Trophoblast cell (in vitro differentiated cells and primary cell): ENCODE measurements around the gene CSTF3.
"Not testable (repeated sequence)": the region's sequence is repeated elsewhere in the genome, so short reads cannot be mapped to it uniquely, and the experiment has no call there.

Experiments
- DNase-seq, 2 donors: peaks; one replicate each; pipeline ENCODE4 v3.0.0-alpha.2; 2016
- H2AFZ ChIP-seq: 2 replicates; pipeline ENCODE4 v1.6.1; 2013; ENCODE audit warnings: low read length, moderate library complexity, mild to moderate bottlenecking; ENCODE audit not compliant: insufficient read depth, poor library complexity
- H2AK5ac ChIP-seq: 2 replicates; pipeline ENCODE4 v1.6.1; 2013; ENCODE audit warnings: mild to moderate bottlenecking, low read length
- H2BK120ac ChIP-seq: 2 replicates; pipeline ENCODE4 v1.6.1; 2013; ENCODE audit warnings: low read length, mild to moderate bottlenecking, moderate library complexity; ENCODE audit not compliant: insufficient read depth, poor library complexity
- H2BK12ac ChIP-seq: 2 replicates; pipeline ENCODE4 v1.6.1; 2013; ENCODE audit warnings: mild to moderate bottlenecking, low read length, moderate library complexity
- H2BK5ac ChIP-seq: 2 replicates; pipeline ENCODE4 v1.6.1; 2013; ENCODE audit warnings: low read length, low read depth, moderate library complexity, mild to moderate bottlenecking; ENCODE audit not compliant: poor library complexity
- H3K14ac ChIP-seq: 2 replicates; pipeline ENCODE4 v1.6.1; 2013; ENCODE audit warnings: mild to moderate bottlenecking, low read length
- H3K18ac ChIP-seq: 2 replicates; pipeline ENCODE4 v1.6.1; 2013; ENCODE audit warnings: mild to moderate bottlenecking, low read length
- H3K23ac ChIP-seq: 2 replicates; pipeline ENCODE4 v1.6.1; 2013; ENCODE audit warnings: low read length
- H3K27ac ChIP-seq: 2 replicates; pipeline ENCODE4 v1.5.1; 2013; ENCODE audit warnings: low read depth, mild to moderate bottlenecking, inconsistent platforms, low read length, moderate library complexity
- H3K27me3 ChIP-seq: 2 replicates; pipeline ENCODE4 v1.6.1; 2013; ENCODE audit warnings: inconsistent platforms, mild to moderate bottlenecking, low read length, moderate library complexity; ENCODE audit not compliant: insufficient read depth
- H3K36me3 ChIP-seq, 2 experiments: 1 replicate in 1 of 2; 2 replicates in 1 of 2; pipeline ENCODE4 v1.6.1; 2013; ENCODE audit warnings: low read length in 2 of 2, mild to moderate bottlenecking in 2 of 2, moderate library complexity in 1 of 2; ENCODE audit not compliant: insufficient read depth in 2 of 2, control insufficient read depth in 1 of 2
- H3K4ac ChIP-seq: 2 replicates; pipeline ENCODE4 v1.6.1; 2013; ENCODE audit warnings: low read depth, mild to moderate bottlenecking, low read length, moderate library complexity
- H3K4me1 ChIP-seq, 2 experiments: 1 replicate in 1 of 2; 2 replicates in 1 of 2; pipeline ENCODE4 v1.6.1; 2013; ENCODE audit warnings: low read length in 2 of 2, mild to moderate bottlenecking in 2 of 2, moderate library complexity in 1 of 2; ENCODE audit not compliant: insufficient read depth in 2 of 2, control insufficient read depth in 1 of 2
- H3K4me2 ChIP-seq: 2 replicates; pipeline ENCODE4 v1.6.1; 2013; ENCODE audit warnings: inconsistent platforms, mild to moderate bottlenecking, low read length, moderate library complexity
- H3K4me3 ChIP-seq: 2 replicates; pipeline ENCODE4 v1.5.1; 2013; ENCODE audit warnings: mild to moderate bottlenecking, low read depth, low read length, inconsistent platforms
- H3K79me1 ChIP-seq: one replicate; pipeline ENCODE4 v1.6.1; 2013; ENCODE audit warnings: low read length
- H3K79me2 ChIP-seq: 2 replicates; pipeline ENCODE4 v1.6.1; 2013; ENCODE audit warnings: low read length, mild to moderate bottlenecking; ENCODE audit not compliant: control insufficient read depth, insufficient read depth, poor library complexity
- H3K9ac ChIP-seq: 2 replicates; pipeline ENCODE4 v1.6.1; 2013; ENCODE audit warnings: mild to moderate bottlenecking, low read length
- H3K9me3 ChIP-seq: 2 replicates; pipeline ENCODE4 v1.6.1; 2013; ENCODE audit warnings: low read depth, mild to moderate bottlenecking, control low read depth, inconsistent platforms, low read length; ENCODE audit not compliant: insufficient read depth
- H4K12ac ChIP-seq: 2 replicates; pipeline ENCODE4 v1.6.1; 2013; ENCODE audit warnings: low read depth, mild to moderate bottlenecking, low read length, moderate library complexity
- H4K8ac ChIP-seq: 2 replicates; pipeline ENCODE4 v1.6.1; 2013; ENCODE audit warnings: low read depth, mild to moderate bottlenecking, low read length, moderate library complexity
- H4K91ac ChIP-seq: one replicate; pipeline ENCODE4 v1.6.1; 2013; ENCODE audit warnings: low read depth, mild to moderate bottlenecking, low read length, moderate library complexity
- WGBS: extraction: QIAGEN DNeasy Blood & Tissue Kit; methylation state at CpG from one replicate; pipeline ENCODE4 v1.1.7; 2013; ENCODE audit warnings: missing lambda C conversion rate; ENCODE audit not compliant: insufficient read length, insufficient coverage; ENCODE audit errors: extremely low coverage; 5-methylcytosine and 5-hydroxymethylcytosine counted together

Gene CSTF3

DNA sequence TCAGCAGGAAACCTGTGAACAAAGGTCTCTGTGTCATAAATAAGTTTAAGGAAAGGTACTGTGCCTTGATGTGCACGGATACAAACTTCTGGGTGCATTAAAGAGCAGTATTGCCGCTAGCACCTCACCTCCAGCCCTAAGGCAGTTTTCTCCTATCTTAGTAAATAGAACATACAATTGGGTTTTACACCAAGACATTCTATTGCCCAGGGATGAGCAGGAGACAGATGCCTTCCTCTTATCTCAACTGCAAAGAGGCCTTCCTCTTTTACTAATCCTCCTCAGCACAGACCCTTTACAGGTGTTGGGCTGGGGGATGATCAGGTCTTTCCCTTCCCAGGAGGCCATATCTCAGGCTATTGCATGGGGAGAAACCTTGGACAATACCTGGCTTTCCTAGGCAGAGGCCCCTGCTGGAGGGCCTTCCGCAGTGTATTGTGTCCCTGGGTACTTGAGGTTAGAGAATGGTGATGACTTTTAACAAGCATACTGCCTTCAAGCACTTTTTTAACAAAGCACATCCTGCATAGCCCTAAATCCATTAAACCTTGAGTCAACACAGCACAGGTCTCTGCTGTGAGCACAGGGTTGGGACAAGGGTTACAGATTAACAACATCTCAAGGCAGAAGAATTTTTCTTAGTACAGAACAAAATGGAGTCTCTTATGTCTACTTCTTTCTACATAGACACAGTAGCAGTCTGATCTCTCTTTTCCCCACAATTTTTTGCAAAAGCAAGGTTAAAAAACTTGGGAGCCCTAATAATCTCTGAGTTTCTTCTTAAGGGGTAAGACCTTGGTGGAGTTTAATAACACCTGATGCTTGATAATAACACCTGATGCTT lies 111.5 kb downstream of the CSTF3 start:
- not testable (repeated sequence) for H3K4ac ChIP-seq, H4K91ac ChIP-seq, H3K4me3 ChIP-seq, H2BK12ac ChIP-seq, H3K9me3 ChIP-seq, H3K14ac ChIP-seq, H3K27me3 ChIP-seq, DNase-seq, H4K8ac ChIP-seq, H3K18ac ChIP-seq, H3K79me2 ChIP-seq, H3K23ac ChIP-seq, H2BK120ac ChIP-seq, H2AFZ ChIP-seq, H3K27ac ChIP-seq, H3K79me1 ChIP-seq, H3K4me2 ChIP-seq, H3K4me1 ChIP-seq, H2BK5ac ChIP-seq, H4K12ac ChIP-seq, H2AK5ac ChIP-seq, H3K36me3 ChIP-seq, H3K9ac ChIP-seq
- whole genome bisulfite sequencing = no CpG with 5 or more reads among the region's 3 CpGs

DNA sequence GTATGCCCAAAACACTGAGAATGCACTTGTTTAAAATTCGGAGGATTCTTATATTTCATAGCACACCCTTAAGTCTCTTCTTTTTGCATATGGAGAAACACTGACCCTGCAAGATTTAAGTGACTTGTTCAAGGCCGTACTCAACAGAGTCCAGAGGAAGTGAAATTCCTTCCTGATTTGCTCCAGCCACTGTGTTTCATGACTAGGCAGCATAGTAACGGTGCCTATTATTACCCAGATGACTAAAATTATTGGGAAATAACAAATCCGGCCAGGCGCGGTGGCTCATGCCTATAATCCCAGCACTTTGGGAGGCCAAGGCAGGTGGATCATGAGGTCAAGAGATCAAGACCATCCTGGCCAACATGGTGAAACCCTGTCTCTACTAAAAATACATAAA lies 112.6 kb downstream of the CSTF3 start:
- H3K27me3 ChIP-seq, H3K79me1 ChIP-seq, H2BK5ac ChIP-seq, H3K9ac ChIP-seq, H3K4me3 ChIP-seq, H2BK120ac ChIP-seq, H4K91ac ChIP-seq, H2AK5ac ChIP-seq, H4K12ac ChIP-seq, H3K36me3 ChIP-seq, H3K23ac ChIP-seq, H3K4ac ChIP-seq, H3K4me2 ChIP-seq, H3K18ac ChIP-seq, H3K14ac ChIP-seq, H2BK12ac ChIP-seq, H3K27ac ChIP-seq, H3K9me3 ChIP-seq, H4K8ac ChIP-seq, H2AFZ ChIP-seq, H3K4me1 ChIP-seq, H3K79me2 ChIP-seq: not testable (repeated sequence)
- DNase-seq = peak; percentile 52 to 65
- WGBS = no CpG with 5 or more reads among the region's 6 CpGs

DNA sequence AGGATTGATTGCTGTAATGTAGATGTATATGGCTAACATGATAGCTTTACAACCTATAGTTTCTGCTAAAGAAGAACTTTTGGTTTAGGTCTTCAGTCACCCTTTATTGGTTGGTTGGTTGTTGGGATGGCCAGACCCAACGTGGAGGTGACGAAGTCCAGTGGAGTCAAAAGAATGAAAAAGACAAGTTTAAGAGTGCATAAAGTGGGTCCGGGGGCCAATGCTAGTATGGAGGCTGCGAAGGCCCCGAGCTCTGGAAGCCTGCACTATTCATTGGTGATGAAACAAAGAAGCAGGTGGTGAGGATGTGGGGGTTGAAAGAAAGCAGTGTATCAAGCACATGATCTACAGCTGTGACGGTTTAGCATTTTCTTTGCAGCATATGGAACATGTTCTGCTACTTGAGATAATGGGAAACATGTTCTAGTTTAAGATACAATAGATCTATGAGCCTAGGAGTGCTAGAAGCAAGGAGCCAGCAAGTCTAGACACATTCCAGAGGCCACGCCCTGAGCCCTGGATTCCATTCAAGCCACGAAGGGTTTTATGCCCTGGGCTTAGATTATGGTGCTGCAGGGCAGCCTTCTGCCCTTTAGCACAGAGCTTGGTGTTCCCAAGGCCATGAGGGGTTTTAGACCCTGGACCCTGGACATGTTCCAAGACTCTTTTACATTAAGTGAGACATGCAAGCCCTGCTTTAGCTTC lies 115.6 kb downstream of the CSTF3 start:
- no CpG with 5 or more reads among the region's 8 CpGs for WGBS
- Histone ChIP-seq H2AK5ac (no peak overlapping the region), H4K12ac (no peak overlapping the region), H3K79me2 (no peaks in the 10 kb centered on the region), H3K4me1 (peaks cover 0 to 8% of the 10 kb centered on the region in 2 experiments), H4K91ac (no peak overlapping the region), H4K8ac (no peak overlapping the region), H3K4me3 (no peak overlapping the region), H3K27ac (no peak overlapping the region), H2BK12ac (no peak overlapping the region), H2BK5ac (no peak overlapping the region), H3K9ac (no peak overlapping the region), H3K4ac (no peak overlapping the region), H2BK120ac (no peak overlapping the region), H3K23ac (no peak overlapping the region), H3K9me3 (peaks cover 4% of the 10 kb centered on the region), H3K79me1 (no peaks in the 10 kb centered on the region), H3K27me3 (no peaks in the 10 kb centered on the region), H3K18ac (no peak overlapping the region), H3K4me2 (no peak overlapping the region), H2AFZ (no peak overlapping the region), H3K14ac (no peak overlapping the region), H3K36me3 (peaks cover 6 to 10% of the 10 kb centered on the region in 2 experiments)
- peak; percentile 98 to 99 for DNase-seq

DNA sequence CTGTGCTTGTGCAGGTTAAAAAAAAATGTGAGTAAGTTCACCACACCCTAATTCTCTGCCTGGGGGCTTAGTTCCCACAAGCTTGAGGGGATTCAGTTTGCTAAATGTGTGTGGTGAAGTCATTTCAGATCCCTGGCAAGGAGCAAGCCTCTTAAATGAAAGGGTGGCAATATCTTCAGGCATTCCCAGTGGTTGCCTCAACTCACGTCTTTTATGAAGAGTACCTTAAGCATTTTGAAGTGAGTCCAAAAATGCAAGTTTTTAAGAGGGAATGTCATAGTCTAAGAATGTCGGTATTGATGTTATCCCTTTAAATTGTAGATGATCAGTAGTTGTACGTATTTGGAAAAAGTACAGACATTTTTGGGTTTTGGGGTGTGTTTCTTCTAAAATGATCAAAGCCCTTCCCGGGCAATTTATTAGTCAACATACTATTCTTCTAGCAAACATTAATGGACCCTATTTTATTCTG lies 117.0 kb downstream of the CSTF3 start:
- Histone ChIP-seq H3K36me3 (peaks cover 6 to 10% of the 10 kb centered on the region in 2 experiments), H3K9me3 (peaks cover 4% of the 10 kb centered on the region), H2BK120ac (no peak overlapping the region), H3K9ac (no peak overlapping the region), H4K12ac (no peak overlapping the region), H2AK5ac (no peak overlapping the region), H3K4me1 (peaks cover 2 to 5% of the 10 kb centered on the region in 2 experiments), H3K4me2 (no peak overlapping the region), H3K14ac (no peak overlapping the region), H4K8ac (no peak overlapping the region), H3K79me2 (peaks cover 4% of the 10 kb centered on the region), H2BK5ac (no peak overlapping the region), H3K27me3 (no peaks in the 10 kb centered on the region), H3K79me1 (peaks cover 9% of the 10 kb centered on the region), H2BK12ac (no peak overlapping the region), H2AFZ (no peak overlapping the region), H3K27ac (no peak overlapping the region), H3K23ac (no peak overlapping the region), H3K4ac (no peak overlapping the region), H3K4me3 (no peak overlapping the region), H3K18ac (no peak overlapping the region), H4K91ac (no peak overlapping the region)
- no CpG with 5 or more reads among the region's 4 CpGs for WGBS
- DNase-seq = peak; percentile 91 to 96
